ENCODE results near the gene SCN3B. TPM values are rescaled to one million over a fixed set of nuclear protein-coding genes. Genes with fewer than 3 reads are reported as not detected.

Gene SCN3B
- polyA plus RNA-seq, 1 donor (not counting 4 experiments of a cell fraction or from before 2014, with no cell fraction given): 0.08 TPM

DNA sequence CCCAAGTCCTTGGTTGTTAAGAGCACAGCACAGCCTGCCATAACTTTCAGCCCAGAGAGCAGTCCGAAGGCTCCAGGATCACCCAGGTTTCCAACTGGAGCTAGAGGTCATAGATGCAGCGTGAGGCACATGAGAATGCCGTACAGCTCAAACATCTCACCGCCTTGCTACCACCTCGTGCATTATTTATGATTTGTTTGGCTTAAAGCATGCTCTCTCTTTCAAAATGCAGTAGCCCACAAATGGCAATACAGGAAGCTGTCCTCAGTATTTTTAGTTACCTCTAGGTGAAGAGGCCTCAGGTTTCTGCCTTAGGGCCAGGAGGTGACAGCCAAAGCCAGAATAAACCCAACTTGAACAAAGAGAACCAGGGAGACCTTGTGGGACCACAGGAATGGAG lies 14.4 kb downstream of the SCN3B start:
- Histone ChIP-seq H3K4me1 (ENCODE audit: control insufficient read depth, extremely low read depth, insufficient read depth, low read length) (no peaks in the 10 kb centered on the region), H3K4me2 (ENCODE audit: control insufficient read depth, extremely low read depth, insufficient read depth, low read depth, low read length) (no peak overlapping the region), H3K9ac (ENCODE audit: control insufficient read depth, extremely low read depth, insufficient read depth, low read length) (no peak overlapping the region), H3K4me3 (ENCODE audit: control insufficient read depth in 2 of 3, extremely low read depth in 1 of 3, insufficient read depth in 2 of 3, low read depth in 1 of 3, low read length in 3 of 3) (no peak overlapping the region), H4K20me1 (ENCODE audit: control insufficient read depth, extremely low read depth, insufficient read depth, low read length) (no peaks in the 10 kb centered on the region), H3K27me3 (ENCODE audit: control insufficient read depth, extremely low read depth, insufficient read depth, low read length) (no peaks in the 10 kb centered on the region), H3K79me2 (ENCODE audit: control insufficient read depth, insufficient read depth, low read length) (no peaks in the 10 kb centered on the region), H3K9me1 (ENCODE audit: control insufficient read depth, extremely low read depth, insufficient read depth, low read length) (no peaks in the 10 kb centered on the region), H3K9me3 (ENCODE audit: control insufficient read depth, low read depth, low read length) (no peaks in the 10 kb centered on the region), H2AFZ (ENCODE audit: control insufficient read depth, low read length) (no peak overlapping the region), H3K27ac (ENCODE audit: control insufficient read depth, insufficient read depth, low read length) (no peak overlapping the region), H3K36me3 (ENCODE audit: control insufficient read depth in 2 of 2, extremely low read depth in 1 of 2, insufficient read depth in 2 of 2, low read length in 2 of 2) (no peaks in the 10 kb centered on the region)
- dilution Hi-C loops (cut with MboI; ENCODE audit: extremely low pct_ligation_motif_present, low sequenced_read_pairs): no loop called here
- TF ChIP-seq EZH2 (IDR thresholded peaks at IDR 0.05; ENCODE audit: low read length): no peak
- TF ChIP-seq, protein P1, sequence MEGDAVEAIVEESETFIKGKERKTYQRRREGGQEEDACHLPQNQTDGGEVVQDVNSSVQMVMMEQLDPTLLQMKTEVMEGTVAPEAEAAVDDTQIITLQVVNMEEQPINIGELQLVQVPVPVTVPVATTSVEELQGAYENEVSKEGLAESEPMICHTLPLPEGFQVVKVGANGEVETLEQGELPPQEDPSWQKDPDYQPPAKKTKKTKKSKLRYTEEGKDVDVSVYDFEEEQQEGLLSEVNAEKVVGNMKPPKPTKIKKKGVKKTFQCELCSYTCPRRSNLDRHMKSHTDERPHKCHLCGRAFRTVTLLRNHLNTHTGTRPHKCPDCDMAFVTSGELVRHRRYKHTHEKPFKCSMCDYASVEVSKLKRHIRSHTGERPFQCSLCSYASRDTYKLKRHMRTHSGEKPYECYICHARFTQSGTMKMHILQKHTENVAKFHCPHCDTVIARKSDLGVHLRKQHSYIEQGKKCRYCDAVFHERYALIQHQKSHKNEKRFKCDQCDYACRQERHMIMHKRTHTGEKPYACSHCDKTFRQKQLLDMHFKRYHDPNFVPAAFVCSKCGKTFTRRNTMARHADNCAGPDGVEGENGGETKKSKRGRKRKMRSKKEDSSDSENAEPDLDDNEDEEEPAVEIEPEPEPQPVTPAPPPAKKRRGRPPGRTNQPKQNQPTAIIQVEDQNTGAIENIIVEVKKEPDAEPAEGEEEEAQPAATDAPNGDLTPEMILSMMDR (optimal IDR thresholded peaks at IDR 0.05 in 1 of 3, IDR thresholded peaks at IDR 0.05 in 1 of 3, conservative IDR thresholded peaks at IDR 0.05 in 1 of 3; ENCODE audit: extremely low read depth in 1 of 3, insufficient read depth in 2 of 3, low read length in 3 of 3): no peak
- DNase-seq (ENCODE audit: low read depth, low spot score): no peak
- no peak for FAIRE-seq

DNA sequence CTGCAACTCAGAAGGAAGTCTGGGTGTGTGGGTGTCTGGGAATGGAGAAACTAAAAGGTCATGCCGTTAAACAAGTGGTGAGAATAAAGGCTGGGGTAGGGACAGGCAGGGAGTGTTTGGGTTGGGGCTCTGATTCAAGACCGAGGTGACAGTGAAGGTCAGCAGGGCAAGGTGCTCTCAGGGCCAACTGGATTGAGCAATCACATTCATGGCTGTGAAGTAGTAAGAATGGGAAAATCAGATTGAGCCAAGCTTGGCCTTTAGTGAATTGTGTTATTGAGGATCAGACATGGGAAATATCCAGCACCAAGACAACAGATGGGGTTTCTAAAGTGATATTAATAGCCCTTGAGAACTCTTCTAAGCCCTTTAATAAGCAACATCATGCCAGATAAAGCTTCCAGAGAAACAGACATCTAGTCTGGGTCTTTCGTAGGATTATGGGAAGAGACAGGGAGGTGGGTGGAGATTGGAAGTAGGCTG lies 24.3 kb downstream of the SCN3B start:
- Histone ChIP-seq H3K27me3 (ENCODE audit: control insufficient read depth, extremely low read depth, insufficient read depth, low read length) (peaks cover 6% of the 10 kb centered on the region), H4K20me1 (ENCODE audit: control insufficient read depth, extremely low read depth, insufficient read depth, low read length) (peaks cover 2% of the 10 kb centered on the region), H3K27ac (ENCODE audit: control insufficient read depth, insufficient read depth, low read length) (no peak overlapping the region), H3K9me3 (ENCODE audit: control insufficient read depth, low read depth, low read length) (no peaks in the 10 kb centered on the region), H3K9me1 (ENCODE audit: control insufficient read depth, extremely low read depth, insufficient read depth, low read length) (no peaks in the 10 kb centered on the region), H3K36me3 (ENCODE audit: control insufficient read depth in 2 of 2, extremely low read depth in 1 of 2, insufficient read depth in 2 of 2, low read length in 2 of 2) (no peaks in the 10 kb centered on the region), H3K4me3 (ENCODE audit: control insufficient read depth in 2 of 3, extremely low read depth in 1 of 3, insufficient read depth in 2 of 3, low read depth in 1 of 3, low read length in 3 of 3) (no peak overlapping the region), H2AFZ (ENCODE audit: control insufficient read depth, low read length) (no peak overlapping the region), H3K9ac (ENCODE audit: control insufficient read depth, extremely low read depth, insufficient read depth, low read length) (no peak overlapping the region), H3K4me2 (ENCODE audit: control insufficient read depth, extremely low read depth, insufficient read depth, low read depth, low read length) (no peak overlapping the region), H3K79me2 (ENCODE audit: control insufficient read depth, insufficient read depth, low read length) (no peaks in the 10 kb centered on the region), H3K4me1 (ENCODE audit: control insufficient read depth, extremely low read depth, insufficient read depth, low read length) (no peaks in the 10 kb centered on the region)
- no peak for TF ChIP-seq EZH2 (IDR thresholded peaks at IDR 0.05; ENCODE audit: low read length)
- TF ChIP-seq, protein P1 (optimal IDR thresholded peaks at IDR 0.05 in 1 of 3, IDR thresholded peaks at IDR 0.05 in 1 of 3, conservative IDR thresholded peaks at IDR 0.05 in 1 of 3; ENCODE audit: extremely low read depth in 1 of 3, insufficient read depth in 2 of 3, low read length in 3 of 3): no peak
- dilution Hi-C loops (cut with MboI; ENCODE audit: extremely low pct_ligation_motif_present, low sequenced_read_pairs): no loop called here
- FAIRE-seq (no peak), DNase-seq (ENCODE audit: low read depth, low spot score) (no peak)
